OCI-LY3 (cell line): Measurements from ENCODE around the gene NBEA.

ENCODE experiments used
- CTCF ChIP-seq: fragments of 200-600, 300-600 bp; sonication (generic); IDR thresholded peaks from 2 replicates; pipeline ENCODE4 v1.5.1; 2014; ENCODE audit warnings: antibody characterized with exemption, low read length, low read depth
- EZH2phosphoT487 ChIP-seq: fragments of 200-600 bp; shearing (Covaris generic); IDR thresholded peaks from 2 replicates; pipeline ENCODE4 v1.6.1; 2018; ENCODE audit warnings: antibody characterized with exemption, mixed run types, low read depth

DNA sequence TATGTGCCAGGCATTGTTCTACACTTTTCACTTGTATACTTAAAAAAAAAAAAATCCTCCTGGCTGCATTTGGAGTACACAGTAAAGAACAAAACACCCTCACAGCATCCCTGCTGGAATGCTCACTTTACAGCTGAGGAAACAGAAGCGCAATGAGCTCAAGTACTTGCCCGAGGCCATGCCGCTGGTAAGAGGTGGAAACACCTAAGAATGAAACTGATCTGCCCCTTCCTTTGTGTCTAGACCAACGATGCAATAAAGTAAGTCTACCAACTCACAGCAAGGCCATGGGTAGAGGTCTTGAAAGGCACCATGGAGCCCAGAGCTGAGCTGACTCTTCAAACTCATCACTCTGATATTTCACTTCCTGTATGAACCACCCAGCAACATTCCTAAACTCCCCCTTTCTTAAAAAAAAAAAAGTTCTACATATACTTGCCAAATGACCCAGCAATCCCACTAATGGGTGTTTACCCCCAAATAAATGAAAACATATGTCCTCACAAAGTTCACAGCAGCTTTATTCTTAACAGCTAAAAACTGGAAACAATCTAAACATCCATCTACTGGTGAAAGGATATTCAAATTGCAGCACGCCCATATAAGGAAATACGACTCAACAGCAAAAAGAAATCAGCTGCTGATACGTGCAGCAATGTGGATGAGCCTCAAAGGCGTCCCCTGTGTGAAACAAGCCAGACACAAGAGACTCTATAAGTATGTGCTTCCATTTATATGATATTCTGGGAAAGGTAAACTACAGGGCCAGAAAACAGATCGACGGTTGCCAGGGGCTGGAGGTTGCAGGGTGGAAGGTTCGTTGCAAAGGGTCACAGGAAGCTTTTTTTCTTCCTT is 771.1 kb downstream of the NBEA start:
- TF ChIP-seq CTCF: no peak
- TF ChIP-seq EZH2phosphoT487: no peak
